Upper lobe of left lung (tissue), 6 donors: ENCODE results near the gene JCAD. TPM values are rescaled to one million over a fixed set of nuclear protein-coding genes. Genes with fewer than 3 reads are reported as not detected.

Source experiments
- ATAC-seq, 2 donors: fragments of 200-7000 bp; cut with Tn5 transposase; one replicate each; pipeline ENCODE4 v1.9.1; 2022; ENCODE audit warnings: mild to moderate bottlenecking in 2 of 2, moderate library complexity in 2 of 2; ENCODE audit not compliant: low FRiP score in 2 of 2
- DNase-seq, 2 donors: peaks; one replicate each; pipeline ENCODE4 v3.0.0-alpha.2; 2019 to 2020
- H3K27ac ChIP-seq, 4 donors: fragments of 200-600 bp; sonication (generic); one replicate each; pipeline ENCODE4 v1.5.1; 2016 to 2019
- H3K27me3 ChIP-seq, 4 donors: fragments of 200-600 bp; sonication (generic); one replicate each; pipeline ENCODE4 v1.5.1; 2017 to 2019
- H3K36me3 ChIP-seq, 4 donors: fragments of 200-600 bp; sonication (generic); one replicate each; pipeline ENCODE4 v1.5.1; 2016 to 2019
- H3K4me1 ChIP-seq, 4 donors: fragments of 200-600 bp; sonication (generic); one replicate each; pipeline ENCODE4 v1.5.1; 2018 to 2019
- H3K4me3 ChIP-seq, 4 donors: fragments of 200-600 bp; sonication (generic); one replicate each; pipeline ENCODE4 v1.5.1; 2017 to 2019; ENCODE audit warnings: mild to moderate bottlenecking in 2 of 4, moderate library complexity in 1 of 4
- H3K9me3 ChIP-seq, 4 donors: fragments of 200-600 bp; sonication (generic); one replicate each; pipeline ENCODE4 v1.5.1; 2018 to 2019
- EP300 ChIP-seq, 4 donors: sonication (generic); formaldehyde crosslinking; IDR thresholded peaks; one replicate each; pipeline ENCODE4 v1.5.1; 2017; ENCODE audit warnings: antibody characterized with exemption in 4 of 4, control low read depth in 2 of 4
- POLR2A ChIP-seq, 4 donors: fragments of 450-650 bp; IDR thresholded peaks; one replicate each; pipeline ENCODE4 v1.5.1; 2016 to 2017; ENCODE audit warnings: antibody characterized with exemption in 4 of 4, mild to moderate bottlenecking in 2 of 4
- POLR2AphosphoS5 ChIP-seq, 2 donors: sonication (generic); formaldehyde crosslinking; IDR thresholded peaks; one replicate each; pipeline ENCODE4 v1.5.1; 2017; ENCODE audit warnings: antibody characterized with exemption in 2 of 2
- WGBS, 2 donors: methylation state at CpG; one replicate each; pipeline ENCODE4 v1.1.5; 2017 to 2018; 5-methylcytosine and 5-hydroxymethylcytosine counted together
- total RNA-seq, 6 donors: library from RNA; depleted of rRNA in 4 of 6; stranded (reverse); fragments of >200 nt in 4 of 6; gene quantifications; one replicate each; pipeline versions ENCODE4 v1.1.0 to v1.2.1, GENCODE V29; 2016 to 2021
- TF ChIP-seq, protein P1 (sequence below), 6 experiments: fragments of 450-650 bp in 4 of 6; fragments of 200-600 bp in 2 of 6; sonication (generic) in 2 of 6; IDR thresholded peaks; one replicate each; pipeline ENCODE4 v1.5.1; 2016 to 2019; ENCODE audit warnings: antibody characterized with exemption in 6 of 6
- donor health status: DM: no; HTN: no; CAD: no; lungs with moderate emphysema.
- donor health status: DM: no; HTN: yes; CAD: no; lungs with severe emphysema.

Gene JCAD
- total RNA-seq, 6 donors from 2014 or later = 16.8 to 83.7 (median 37.6) TPM

DNA sequence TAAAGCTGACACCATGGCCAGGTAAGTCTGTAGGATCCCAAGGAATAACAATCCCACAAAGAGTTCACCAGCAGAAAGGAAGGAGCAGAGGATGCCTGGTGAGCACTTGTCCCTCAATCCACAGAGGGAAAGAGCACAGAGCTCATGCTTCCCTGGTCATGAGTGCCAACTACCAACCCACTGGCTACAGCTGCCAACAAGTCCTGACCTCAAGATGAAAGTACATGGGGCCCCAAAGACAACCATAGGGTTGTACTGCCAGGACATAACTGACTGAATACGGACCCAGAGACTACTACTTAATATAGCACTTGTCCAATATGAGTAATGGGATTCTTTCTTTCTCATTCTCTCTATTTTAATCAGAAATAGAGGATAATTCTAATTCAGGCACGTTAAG lies 83.3 kb downstream of the JCAD start:
- no peak for ATAC-seq

DNA sequence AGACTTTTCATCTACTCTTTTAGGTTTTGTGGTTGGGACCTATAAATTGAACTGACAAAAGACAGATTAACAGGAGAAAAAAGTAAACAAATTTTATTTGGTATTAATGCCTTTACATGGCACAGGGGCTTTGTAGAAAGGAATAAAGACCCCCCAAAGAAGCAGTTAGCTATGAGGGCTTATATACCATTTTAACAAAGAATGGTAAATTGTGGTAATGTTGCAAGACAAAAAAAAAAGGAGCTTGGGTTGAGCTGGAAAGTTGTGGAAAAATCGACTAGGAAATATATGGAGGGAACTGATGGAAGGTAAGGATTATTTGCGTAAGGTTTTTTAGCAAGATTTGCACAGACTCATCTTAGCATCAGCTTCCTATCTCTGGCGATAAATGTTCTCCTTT lies 84.6 kb downstream of the JCAD start:
- no peak overlapping the region for H3K27ac ChIP-seq
- no peaks in the 10 kb centered on the region for H3K27me3 ChIP-seq
- 58 to 91% methylated on average over 3 of the region's 3 CpGs for WGBS, 2 donors
- H3K4me1 ChIP-seq = no peaks in the 10 kb centered on the region
- no peaks in the 10 kb centered on the region for H3K9me3 ChIP-seq
- TF ChIP-seq POLR2A (IDR thresholded peaks at IDR 0.05) = no peak
- TF ChIP-seq, protein P1, sequence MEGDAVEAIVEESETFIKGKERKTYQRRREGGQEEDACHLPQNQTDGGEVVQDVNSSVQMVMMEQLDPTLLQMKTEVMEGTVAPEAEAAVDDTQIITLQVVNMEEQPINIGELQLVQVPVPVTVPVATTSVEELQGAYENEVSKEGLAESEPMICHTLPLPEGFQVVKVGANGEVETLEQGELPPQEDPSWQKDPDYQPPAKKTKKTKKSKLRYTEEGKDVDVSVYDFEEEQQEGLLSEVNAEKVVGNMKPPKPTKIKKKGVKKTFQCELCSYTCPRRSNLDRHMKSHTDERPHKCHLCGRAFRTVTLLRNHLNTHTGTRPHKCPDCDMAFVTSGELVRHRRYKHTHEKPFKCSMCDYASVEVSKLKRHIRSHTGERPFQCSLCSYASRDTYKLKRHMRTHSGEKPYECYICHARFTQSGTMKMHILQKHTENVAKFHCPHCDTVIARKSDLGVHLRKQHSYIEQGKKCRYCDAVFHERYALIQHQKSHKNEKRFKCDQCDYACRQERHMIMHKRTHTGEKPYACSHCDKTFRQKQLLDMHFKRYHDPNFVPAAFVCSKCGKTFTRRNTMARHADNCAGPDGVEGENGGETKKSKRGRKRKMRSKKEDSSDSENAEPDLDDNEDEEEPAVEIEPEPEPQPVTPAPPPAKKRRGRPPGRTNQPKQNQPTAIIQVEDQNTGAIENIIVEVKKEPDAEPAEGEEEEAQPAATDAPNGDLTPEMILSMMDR (IDR thresholded peaks at IDR 0.05) = no peak
- no peak for TF ChIP-seq EP300 (IDR thresholded peaks at IDR 0.05)
- no peak for TF ChIP-seq POLR2AphosphoS5 (IDR thresholded peaks at IDR 0.05)
- ATAC-seq (no peak), DNase-seq (no peak)
- no peaks in the 10 kb centered on the region for H3K36me3 ChIP-seq
- no peak overlapping the region for H3K4me3 ChIP-seq

More for the DNA sequence above, 83.3 kb downstream of the JCAD start:
- Histone ChIP-seq H3K4me3 (no peak overlapping the region), H3K9me3 (no peaks in the 10 kb centered on the region), H3K4me1 (no peaks in the 10 kb centered on the region), H3K27me3 (no peaks in the 10 kb centered on the region), H3K27ac (no peak overlapping the region), H3K36me3 (no peaks in the 10 kb centered on the region)
- TF ChIP-seq EP300 (IDR thresholded peaks at IDR 0.05) (no peak), POLR2AphosphoS5 (IDR thresholded peaks at IDR 0.05) (no peak), POLR2A (IDR thresholded peaks at IDR 0.05) (no peak)
- TF ChIP-seq, protein P1 (IDR thresholded peaks at IDR 0.05) = no peak
- DNase-seq = no peak
- 72 to 85% methylated on average over 2 of the region's 2 CpGs for WGBS, 2 donors

DNA sequence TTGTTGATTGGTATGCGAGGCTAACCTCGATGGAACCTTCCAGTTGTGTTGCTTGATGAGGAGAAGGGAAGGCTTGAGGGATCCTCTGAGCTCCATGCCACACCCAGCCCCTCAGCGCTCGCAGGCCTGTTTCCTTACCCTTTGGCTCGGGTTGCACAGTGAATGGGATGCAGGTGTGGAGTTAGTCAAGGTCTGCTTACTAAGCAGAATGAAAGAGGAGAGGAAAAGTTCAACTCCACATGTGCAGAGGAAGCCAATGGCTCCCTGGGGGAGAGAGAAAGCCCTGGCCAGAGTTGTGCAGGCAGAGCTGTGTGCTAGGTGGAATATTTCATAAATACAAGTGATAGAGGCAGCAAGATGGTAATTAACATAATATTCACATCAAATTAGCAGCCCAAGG lies 85.5 kb downstream of the JCAD start:
- ATAC-seq (no peak), DNase-seq (no peak)
- Histone ChIP-seq H3K36me3 (no peaks in the 10 kb centered on the region), H3K4me1 (no peaks in the 10 kb centered on the region), H3K27me3 (no peaks in the 10 kb centered on the region), H3K27ac (no peak overlapping the region), H3K4me3 (no peak overlapping the region), H3K9me3 (no peaks in the 10 kb centered on the region)
- WGBS, 2 donors = 86 to 96% methylated on average over 5 of the region's 5 CpGs
- no peak for TF ChIP-seq EP300 (IDR thresholded peaks at IDR 0.05)
- TF ChIP-seq, protein P1 (IDR thresholded peaks at IDR 0.05) = no peak
- TF ChIP-seq POLR2AphosphoS5 (IDR thresholded peaks at IDR 0.05) = no peak
- no peak for TF ChIP-seq POLR2A (IDR thresholded peaks at IDR 0.05)

DNA sequence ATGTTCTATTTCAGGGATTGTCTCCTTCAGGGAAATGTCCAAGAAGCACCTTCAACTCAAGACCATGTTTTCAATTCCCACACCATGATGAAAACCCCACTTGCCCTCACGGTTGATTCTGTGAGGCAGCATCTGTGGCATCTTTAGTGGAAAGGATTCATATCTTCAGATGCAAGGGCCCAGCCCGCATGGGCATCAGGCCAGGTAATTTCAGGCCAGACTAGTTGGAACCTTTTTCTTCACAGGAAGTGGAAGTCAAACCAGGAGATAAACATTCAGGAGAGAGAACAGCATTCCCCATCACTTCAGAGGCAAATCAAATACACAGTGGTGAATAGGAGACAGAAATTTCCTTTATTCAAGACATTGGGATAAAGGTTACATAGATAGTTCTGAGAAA lies 88.8 kb downstream of the JCAD start:
- no peak overlapping the region for H3K27ac ChIP-seq
- H3K36me3 ChIP-seq = no peaks in the 10 kb centered on the region
- TF ChIP-seq, protein P1 (IDR thresholded peaks at IDR 0.05) = no peak
- TF ChIP-seq POLR2AphosphoS5 (IDR thresholded peaks at IDR 0.05) = no peak
- TF ChIP-seq EP300 (IDR thresholded peaks at IDR 0.05) = no peak
- no peak overlapping the region for H3K4me3 ChIP-seq
- 54 to 75% methylated on average over 2 of the region's 2 CpGs for WGBS, 2 donors
- ATAC-seq (no peak), DNase-seq (no peak)
- H3K9me3 ChIP-seq = no peaks in the 10 kb centered on the region
- no peaks in the 10 kb centered on the region for H3K4me1 ChIP-seq
- no peaks in the 10 kb centered on the region for H3K27me3 ChIP-seq

DNA sequence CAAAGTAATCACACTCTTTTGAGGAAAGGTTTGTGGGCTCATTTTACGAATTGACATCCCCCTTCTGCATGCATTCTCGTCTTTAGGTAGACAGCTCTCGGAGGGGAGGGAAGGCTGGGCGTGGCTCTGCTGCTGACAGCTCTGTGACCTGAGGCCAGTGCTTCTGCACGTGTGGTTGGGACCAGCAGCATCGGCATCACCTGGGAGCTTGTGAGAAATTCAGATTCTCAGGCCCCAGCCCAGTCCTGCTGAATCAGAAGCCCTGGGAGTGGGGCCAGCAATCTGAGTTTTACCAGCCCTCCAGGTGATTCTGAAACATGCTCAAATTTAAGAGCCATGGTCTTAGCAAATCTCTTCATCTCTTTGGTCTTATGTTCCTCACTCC lies 89.4 kb downstream of the JCAD start:
- Histone ChIP-seq H3K4me1 (no peaks in the 10 kb centered on the region), H3K4me3 (no peak overlapping the region), H3K36me3 (no peaks in the 10 kb centered on the region), H3K9me3 (no peaks in the 10 kb centered on the region), H3K27me3 (no peaks in the 10 kb centered on the region), H3K27ac (no peak overlapping the region)
- WGBS, 2 donors = 86 to 94% methylated on average over 6 of the region's 6 CpGs
- ATAC-seq = no peak
- DNase-seq = no peak
- TF ChIP-seq POLR2AphosphoS5 (IDR thresholded peaks at IDR 0.05) (no peak), EP300 (IDR thresholded peaks at IDR 0.05) (no peak), POLR2A (IDR thresholded peaks at IDR 0.05) (no peak)
- TF ChIP-seq, protein P1 (IDR thresholded peaks at IDR 0.05) = no peak
